Gastroesophageal sphincter (tissue), 4 donors: ENCODE data around the gene BRD4. TPM values are rescaled to one million over a fixed set of nuclear protein-coding genes. Genes with fewer than 3 reads are reported as not detected.
A peak's percentile ranks its signal among the peaks of the same experiment; 100 is the strongest.

Experiments
- ATAC-seq: fragments of 150-250 bp; one replicate; pipeline ENCODE4 v1.9.1; 2016; ENCODE audit warnings: mild to moderate bottlenecking, moderate library complexity
- H3K27ac ChIP-seq, 4 donors: fragments of 200-600 bp; sonication (generic) in 3 of 4; 1 replicate in 3 of 4; 2 replicates in 1 of 4; pipeline ENCODE4 v1.5.1; 2016 to 2019
- H3K27me3 ChIP-seq: fragments of 200-600 bp; sonication (generic); one replicate; pipeline ENCODE4 v1.5.1; 2019
- H3K36me3 ChIP-seq, 2 donors: fragments of 200-600 bp; sonication (generic); one replicate each; pipeline ENCODE4 v1.5.1; 2019; ENCODE audit warnings: control low read depth in 1 of 2
- H3K4me1 ChIP-seq, 3 donors: fragments of 200-600 bp; sonication (generic); 1 replicate in 2 of 3; 2 replicates in 1 of 3; pipeline ENCODE4 v1.5.1; 2016 to 2019; ENCODE audit warnings: control low read depth in 2 of 3
- H3K4me3 ChIP-seq, 2 donors: fragments of 200-600 bp; sonication (generic); one replicate each; pipeline ENCODE4 v1.5.1; 2019; ENCODE audit warnings: mild to moderate bottlenecking in 1 of 2, moderate library complexity in 1 of 2
- H3K9me3 ChIP-seq, 3 donors: fragments of 200-600 bp; sonication (generic); one replicate each; pipeline ENCODE4 v1.5.1; 2017 to 2019; ENCODE audit warnings: control low read depth in 2 of 3
- CTCF ChIP-seq, 4 experiments: fragments of 200-600 bp in 2 of 4; fragments of 450-650 bp in 2 of 4; sonication (generic) in 1 of 4; IDR thresholded peaks; one replicate each; pipeline ENCODE4 v1.5.1; 2017 to 2019; ENCODE audit warnings: antibody characterized with exemption in 4 of 4, mild to moderate bottlenecking in 2 of 4, moderate library complexity in 2 of 4
- EP300 ChIP-seq: sonication (generic); formaldehyde crosslinking; IDR thresholded peaks from one replicate; pipeline ENCODE4 v1.6.1; 2017; ENCODE audit warnings: antibody characterized with exemption, mild to moderate bottlenecking
- POLR2A ChIP-seq, 2 donors: fragments of 450-650 bp; IDR thresholded peaks; one replicate each; pipeline ENCODE4 v1.6.1; 2017; ENCODE audit warnings: antibody characterized with exemption in 2 of 2, mild to moderate bottlenecking in 2 of 2, moderate library complexity in 1 of 2
- POLR2AphosphoS5 ChIP-seq: sonication (generic); formaldehyde crosslinking; IDR thresholded peaks from one replicate; pipeline ENCODE4 v1.6.1; 2017; ENCODE audit warnings: antibody characterized with exemption
- WGBS, 2 donors: methylation state at CpG; one replicate each; pipeline ENCODE4 v1.1.5; 2018; ENCODE audit warnings: low coverage in 1 of 2; 5-methylcytosine and 5-hydroxymethylcytosine counted together
- total RNA-seq, 4 donors: library from RNA; depleted of rRNA; stranded (reverse); fragments of >200 nt; gene quantifications; one replicate each; pipeline ENCODE4 v1.1.0, GENCODE V29; 2016

Gene BRD4
- total RNA-seq, 4 donors from 2014 or later, result 29.6 to 49.3 (median 34.4) TPM

DNA sequence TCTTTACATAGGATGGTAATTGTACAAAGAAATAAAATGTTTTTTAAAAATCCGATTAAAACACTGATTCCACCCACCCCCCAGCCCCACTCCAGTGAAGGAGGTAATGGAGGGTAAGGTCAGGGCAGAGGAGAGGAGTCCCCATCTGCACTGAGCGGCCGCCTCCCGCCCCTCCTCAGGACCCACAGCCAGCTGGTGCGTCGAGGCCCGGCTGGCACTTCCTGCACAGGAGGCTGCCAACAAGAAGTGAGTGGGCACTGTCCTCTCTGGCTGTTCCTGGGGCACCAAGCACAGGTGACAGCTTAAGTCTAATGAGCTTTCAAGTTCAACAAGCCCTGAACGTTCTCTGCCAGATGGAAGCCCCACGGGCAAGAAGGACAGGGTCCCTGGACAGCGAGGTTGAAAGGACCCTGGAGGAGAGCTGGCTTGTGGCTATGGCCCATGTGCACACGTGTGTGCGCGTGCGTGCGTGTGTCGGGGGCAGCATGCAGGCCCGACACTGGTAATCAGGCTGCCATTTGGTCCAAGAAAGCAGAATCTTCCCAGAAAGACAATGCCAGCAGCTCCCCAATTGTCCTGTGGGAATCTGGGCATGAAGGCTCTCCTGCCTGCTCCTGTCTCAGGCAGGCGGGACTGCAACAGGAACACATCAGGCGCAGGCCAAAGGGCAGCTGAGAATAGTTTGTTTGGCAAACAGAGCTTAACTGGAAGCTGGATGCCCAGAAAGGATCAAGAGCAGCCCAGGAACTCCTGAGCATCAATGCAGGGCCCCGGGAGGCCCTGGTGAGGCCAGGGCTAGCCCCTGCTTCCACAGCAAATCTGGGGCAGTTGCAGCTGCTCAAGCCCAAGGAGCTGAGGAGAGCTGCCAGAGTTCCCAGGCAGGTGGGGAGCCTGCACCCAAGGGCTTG lies 85.0 kb downstream of the BRD4 start:
- peaks cover 0 to 63% of the 10 kb centered on the region in 2 donors for H3K36me3 ChIP-seq
- H3K4me1 ChIP-seq, result peaks cover 23 to 84% (median 56%) of the 10 kb centered on the region in 3 donors

DNA sequence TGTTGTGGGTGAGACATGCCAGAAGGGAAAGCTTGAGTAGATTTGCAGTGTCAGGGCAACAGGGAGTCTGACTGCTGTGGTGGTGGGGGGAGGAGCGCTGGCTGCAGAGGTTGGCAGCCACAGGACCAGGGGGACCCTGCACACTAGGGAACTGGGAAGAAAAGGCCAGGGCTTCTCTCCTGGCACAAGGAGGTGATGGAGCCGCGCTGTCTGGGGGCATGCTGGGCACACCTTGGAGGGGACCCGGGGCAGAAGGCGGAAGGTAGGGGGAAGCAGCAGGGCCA lies 86.2 kb downstream of the BRD4 start:
- Histone ChIP-seq H3K4me3 (no peak overlapping the region), H3K36me3 (peaks cover 0 to 70% of the 10 kb centered on the region in 2 donors), H3K27me3 (no peaks in the 10 kb centered on the region), H3K9me3 (no peaks in the 10 kb centered on the region), H3K27ac (peak overlapping the region in 3 of 4 donors; percentile 83 to 88 (median 87)), H3K4me1 (peaks cover 21 to 76% (median 44%) of the 10 kb centered on the region in 3 donors)
- ATAC-seq, result no peak
- TF ChIP-seq POLR2A (IDR thresholded peaks at IDR 0.05) (no peak), CTCF (IDR thresholded peaks at IDR 0.05) (no peak), EP300 (no peak), POLR2AphosphoS5 (no peak)
- 75% methylated on average over 2 of the region's 5 CpGs; no CpG with 5 or more reads in 1 of the 2 donors for WGBS, 2 donors

More for the DNA sequence above, 85.0 kb downstream of the BRD4 start:
- Histone ChIP-seq H3K9me3 (no peaks in the 10 kb centered on the region), H3K4me3 (no peak overlapping the region), H3K27me3 (no peaks in the 10 kb centered on the region), H3K27ac (peak overlapping the region in 3 of 4 donors; percentile 83 to 88 (median 87))
- WGBS, 2 donors, result 39 to 88% methylated on average over 1 to 2 of the region's 20 CpGs
- ATAC-seq, result no peak
- TF ChIP-seq POLR2A (IDR thresholded peaks at IDR 0.05) (no peak), POLR2AphosphoS5 (peak; percentile 36), CTCF (IDR thresholded peaks at IDR 0.05) (no peak), EP300 (no peak)

- peaks cover 15 to 76% (median 39%) of the 10 kb centered on the region in 3 donors for H3K4me1 ChIP-seq
- WGBS, 2 donors, result 70% methylated on average over 2 of the region's 20 CpGs; no CpG with 5 or more reads in 1 of the 2 donors
- H3K9me3 ChIP-seq, result no peaks in the 10 kb centered on the region
- no peak for ATAC-seq
- peaks cover 0 to 76% of the 10 kb centered on the region in 2 donors for H3K36me3 ChIP-seq
- H3K27me3 ChIP-seq, result no peaks in the 10 kb centered on the region
- H3K4me3 ChIP-seq, result no peak overlapping the region
- no peak for TF ChIP-seq POLR2A (IDR thresholded peaks at IDR 0.05)
- peak overlapping the region in 3 of 4 donors; percentile 83 to 88 (median 87) for H3K27ac ChIP-seq
These were observed 86.8 kb downstream of the BRD4 start for GRCh38 chr19:15245370-15246197.

- H3K36me3 ChIP-seq, result peaks cover 0 to 84% of the 10 kb centered on the region in 2 donors
- no peak overlapping the region for H3K4me3 ChIP-seq
- no peaks in the 10 kb centered on the region for H3K9me3 ChIP-seq
- TF ChIP-seq POLR2A (IDR thresholded peaks at IDR 0.05), result no peak
- TF ChIP-seq CTCF (IDR thresholded peaks at IDR 0.05), result no peak
- TF ChIP-seq POLR2AphosphoS5, result no peak
- TF ChIP-seq EP300, result no peak
- H3K27ac ChIP-seq, result peak overlapping the region in 3 of 4 donors; percentile 83 to 88 (median 87)
- whole genome bisulfite sequencing, 2 donors, result 74% methylated on average over 6 of the region's 7 CpGs; no CpG with 5 or more reads in 1 of the 2 donors
- no peak for ATAC-seq
- peaks cover 10 to 69% (median 31%) of the 10 kb centered on the region in 3 donors for H3K4me1 ChIP-seq
- no peaks in the 10 kb centered on the region for H3K27me3 ChIP-seq
These were observed 87.5 kb downstream of the BRD4 start for GRCh38 chr19:15244808-15245207.

DNA sequence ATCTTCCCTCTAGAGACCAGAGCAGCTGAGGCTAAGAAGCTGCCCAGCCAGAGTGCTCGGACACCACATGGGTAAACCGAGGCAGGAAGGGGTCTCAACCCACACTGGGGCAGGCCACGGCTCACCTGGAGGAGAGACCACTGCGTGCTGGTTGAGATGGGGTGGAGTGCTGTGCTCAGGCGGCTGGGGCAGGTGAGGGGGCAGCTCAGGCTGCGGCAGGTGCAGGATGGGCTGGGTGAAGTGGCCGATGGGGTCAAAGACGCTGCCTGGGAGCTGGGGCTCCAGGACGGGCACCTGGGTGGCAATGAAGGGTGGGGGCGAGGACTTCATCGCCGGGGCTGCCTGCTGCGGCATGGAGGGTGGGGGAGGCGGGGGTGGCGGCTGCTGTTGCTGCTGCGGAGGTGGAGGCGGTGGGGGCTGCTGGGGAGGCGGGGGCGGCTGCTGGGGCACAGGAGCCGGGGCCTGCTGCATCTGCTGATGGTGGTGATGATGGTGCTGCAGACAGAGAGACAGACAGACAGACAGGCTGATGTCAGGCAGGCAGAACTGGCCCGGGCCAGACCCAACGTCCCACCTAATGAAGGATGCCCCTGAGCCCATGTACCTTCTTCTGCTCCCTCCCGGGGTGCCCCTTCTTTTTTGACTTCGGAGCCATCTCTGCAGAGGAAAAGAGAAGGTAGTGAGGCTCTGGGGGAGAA lies 88.1 kb downstream of the BRD4 start:
- no peak for ATAC-seq
- H3K27me3 ChIP-seq, result no peaks in the 10 kb centered on the region
- peaks cover 0 to 89% of the 10 kb centered on the region in 2 donors for H3K36me3 ChIP-seq
- H3K9me3 ChIP-seq, result no peaks in the 10 kb centered on the region
- 89% methylated on average over 4 of the region's 24 CpGs; no CpG with 5 or more reads in 1 of the 2 donors for WGBS, 2 donors
- no peak overlapping the region for H3K4me3 ChIP-seq
- H3K4me1 ChIP-seq, result peaks cover 4 to 64% (median 25%) of the 10 kb centered on the region in 3 donors
- no peak overlapping the region for H3K27ac ChIP-seq
- TF ChIP-seq EP300 (no peak), POLR2A (IDR thresholded peaks at IDR 0.05) (no peak), POLR2AphosphoS5 (no peak), CTCF (IDR thresholded peaks at IDR 0.05) (no peak)
